ENCODE data around the gene PNLDC1.
"Not testable (repeated sequence)": the region's sequence is repeated elsewhere in the genome, so short reads cannot be mapped to it uniquely, and the experiment has no call there.

Gene PNLDC1

GRCh38 chr6:159860482-159860881, 60.4 kb downstream of the PNLDC1 start:
- no peak overlapping the region for H3K4me3 ChIP-seq (ENCODE audit: low read depth, low read length)
- no peak overlapping the region for H3K27ac ChIP-seq (ENCODE audit: low read depth, low read length)
- H3K4me1 ChIP-seq (ENCODE audit: control insufficient read depth, insufficient read depth, low read length) = no peaks in the 10 kb centered on the region
- H3K36me3 ChIP-seq (ENCODE audit: control insufficient read depth, insufficient read depth, low read length) = no peaks in the 10 kb centered on the region
- no peaks in the 10 kb centered on the region for H3K27me3 ChIP-seq (ENCODE audit: control insufficient read depth, insufficient read depth, low read length)
- no peaks in the 10 kb centered on the region for H3K9me3 ChIP-seq (ENCODE audit: control insufficient read depth, insufficient read depth, low read depth, low read length)
- no peak overlapping the region for H3K9ac ChIP-seq (ENCODE audit: low read length)

GRCh38 chr6:159862103-159862502, 62.0 kb downstream of the PNLDC1 start:
- Histone ChIP-seq H3K9ac (ENCODE audit: low read length) (no peak overlapping the region), H3K4me1 (ENCODE audit: control insufficient read depth, insufficient read depth, low read length) (no peaks in the 10 kb centered on the region)

GRCh38 chr6:159863341-159863740, 63.3 kb downstream of the PNLDC1 start:
- H3K27me3 ChIP-seq (ENCODE audit: control insufficient read depth, insufficient read depth, low read length); H3K36me3 ChIP-seq (ENCODE audit: control insufficient read depth, insufficient read depth, low read length); H3K4me3 ChIP-seq (ENCODE audit: low read depth, low read length); H3K27ac ChIP-seq (ENCODE audit: low read depth, low read length); H3K4me1 ChIP-seq (ENCODE audit: control insufficient read depth, insufficient read depth, low read length); H3K9me3 ChIP-seq (ENCODE audit: control insufficient read depth, insufficient read depth, low read depth, low read length); H3K9ac ChIP-seq (ENCODE audit: low read length): not testable (repeated sequence)

More at GRCh38 chr6:159862103-159862502, 62.0 kb downstream of the PNLDC1 start:
- H3K4me3 ChIP-seq (ENCODE audit: low read depth, low read length) = no peak overlapping the region
- H3K9me3 ChIP-seq (ENCODE audit: control insufficient read depth, insufficient read depth, low read depth, low read length) = no peaks in the 10 kb centered on the region
- H3K27ac ChIP-seq (ENCODE audit: low read depth, low read length) = no peak overlapping the region
- no peaks in the 10 kb centered on the region for H3K36me3 ChIP-seq (ENCODE audit: control insufficient read depth, insufficient read depth, low read length)
- H3K27me3 ChIP-seq (ENCODE audit: control insufficient read depth, insufficient read depth, low read length) = no peaks in the 10 kb centered on the region

GRCh38 chr6:159865226-159865920, 65.3 kb downstream of the PNLDC1 start:
- Histone ChIP-seq H3K9me3 (ENCODE audit: control insufficient read depth, insufficient read depth, low read depth, low read length) (peaks cover 7% of the 10 kb centered on the region), H3K27me3 (ENCODE audit: control insufficient read depth, insufficient read depth, low read length) (no peaks in the 10 kb centered on the region), H3K27ac (ENCODE audit: low read depth, low read length) (no peak overlapping the region), H3K4me3 (ENCODE audit: low read depth, low read length) (no peak overlapping the region), H3K4me1 (ENCODE audit: control insufficient read depth, insufficient read depth, low read length) (no peaks in the 10 kb centered on the region), H3K9ac (ENCODE audit: low read length) (no peak overlapping the region), H3K36me3 (ENCODE audit: control insufficient read depth, insufficient read depth, low read length) (no peaks in the 10 kb centered on the region)

GRCh38 chr6:159866286-159867247, 66.5 kb downstream of the PNLDC1 start:
- Histone ChIP-seq H3K27ac (ENCODE audit: low read depth, low read length) (no peak overlapping the region), H3K27me3 (ENCODE audit: control insufficient read depth, insufficient read depth, low read length) (no peaks in the 10 kb centered on the region), H3K4me3 (ENCODE audit: low read depth, low read length) (no peak overlapping the region), H3K9me3 (ENCODE audit: control insufficient read depth, insufficient read depth, low read depth, low read length) (peaks cover 7% of the 10 kb centered on the region), H3K9ac (ENCODE audit: low read length) (no peak overlapping the region), H3K4me1 (ENCODE audit: control insufficient read depth, insufficient read depth, low read length) (no peaks in the 10 kb centered on the region), H3K36me3 (ENCODE audit: control insufficient read depth, insufficient read depth, low read length) (no peaks in the 10 kb centered on the region)

Measured in HUES6 (cell line).